Cardiac muscle cell (in vitro differentiated cells and primary cell): ENCODE results near the gene RBM38. TPM values are rescaled to one million over a fixed set of nuclear protein-coding genes. Genes with fewer than 3 reads are reported as not detected.
A peak's percentile ranks its signal among the peaks of the same experiment; 100 is the strongest.

Experiments
- DNase-seq, 2 donors: peaks; one replicate each; pipeline versions ENCODE4 v3.0.0 to v3.0.0-alpha.2; 2010 to 2017; ENCODE audit warnings: low read depth in 1 of 2, low spot score in 1 of 2
- H3K27ac ChIP-seq: fragments of 200-600 bp; sonication (generic); 2 replicates; pipeline ENCODE4 v1.5.1; 2016
- H3K27me3 ChIP-seq: fragments of 200-600 bp; sonication (generic); 2 replicates; pipeline ENCODE4 v1.6.0; 2016; ENCODE audit warnings: control low read depth
- H3K36me3 ChIP-seq: fragments of 200-600 bp; sonication (generic); 2 replicates; pipeline ENCODE4 v1.5.1; 2016; ENCODE audit warnings: control low read depth
- H3K4me1 ChIP-seq: fragments of 200-600 bp; sonication (generic); 2 replicates; pipeline ENCODE4 v1.8.1; 2017; ENCODE audit warnings: low read depth, mild to moderate bottlenecking, mixed run types
- H3K4me3 ChIP-seq: fragments of 200-600 bp; sonication (generic); 2 replicates; pipeline ENCODE4 v1.5.1; 2016; ENCODE audit warnings: mild to moderate bottlenecking
- H3K9me3 ChIP-seq: fragments of 200-600 bp; sonication (generic); 2 replicates; pipeline ENCODE4 v1.5.1; 2017; ENCODE audit warnings: low read depth, mild to moderate bottlenecking, control low read depth
- polyA plus RNA-seq: library from polyadenylated mRNA; unstranded; fragments of >200 nt; fragmentation: Nextera tagmentation; extraction: Ambion mirVana; gene quantifications from 2 replicates; pipeline ENCODE4 v1.2.1, GENCODE V29; 2016
- total RNA-seq: library from RNA; depleted of rRNA; stranded (reverse); fragments of >200 nt; gene quantifications from 2 replicates; pipeline ENCODE4 v1.2.3, GENCODE V29; 2016
- TF ChIP-seq, protein P1 (sequence below): IDR thresholded peaks from 2 replicates; pipeline ENCODE4 v1.5.1; 2012; ENCODE audit warnings: low read depth, mild to moderate bottlenecking, low read length

RBM38 gene
- total and polyA plus RNA-seq, 2 experiments from 2014 or later = 404 to 625 TPM

DNA sequence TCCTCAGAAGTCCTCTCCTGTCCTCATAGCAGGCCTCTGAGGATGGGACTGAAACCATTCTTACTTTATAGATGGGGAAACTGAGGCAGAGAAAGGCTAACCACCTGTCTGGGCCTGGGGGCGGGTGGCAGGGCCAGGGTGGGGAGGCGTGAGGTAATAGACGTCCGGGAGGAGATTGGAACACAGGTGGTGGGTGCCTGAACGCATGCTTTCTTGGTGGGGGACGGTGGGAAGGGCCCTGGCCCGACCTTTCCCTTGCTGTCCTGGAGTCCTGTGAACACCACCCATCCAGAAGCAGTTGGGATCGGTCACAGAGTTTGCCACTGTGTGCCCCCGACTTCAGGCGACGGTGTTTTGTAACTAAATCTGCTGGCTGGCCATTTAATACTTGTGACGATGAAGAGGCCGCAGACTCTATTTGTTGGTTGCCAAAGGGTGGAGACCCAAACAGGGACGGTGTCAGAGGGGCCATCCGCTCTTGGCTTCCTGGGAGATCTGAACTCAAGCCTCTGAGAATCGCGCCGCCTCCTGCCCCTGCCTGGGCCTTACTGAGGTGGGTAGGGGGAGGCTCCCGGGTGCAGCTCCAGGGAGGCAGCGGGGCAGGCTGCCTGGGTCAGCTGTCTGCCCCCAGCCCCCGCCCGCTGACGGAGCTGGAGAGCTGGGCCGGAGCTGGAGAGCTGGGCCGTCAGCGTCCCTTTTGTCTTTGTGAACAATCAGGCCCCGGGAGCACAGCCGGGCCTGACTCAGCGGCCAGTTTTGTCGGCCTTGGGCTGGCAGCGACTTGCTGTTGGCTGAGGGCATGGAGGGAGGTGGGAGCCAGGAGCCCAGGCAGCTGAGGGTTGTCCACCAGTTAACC is 4.1 kb downstream of the RBM38 start:
- Histone ChIP-seq H3K4me1 (peaks cover 68% of the 10 kb centered on the region), H3K27ac (peak overlapping the region; percentile 93), H3K36me3 (peaks cover 63% of the 10 kb centered on the region), H3K4me3 (peak overlapping the region; percentile 100), H3K9me3 (no peaks in the 10 kb centered on the region), H3K27me3 (no peaks in the 10 kb centered on the region)
- TF ChIP-seq, protein P1, sequence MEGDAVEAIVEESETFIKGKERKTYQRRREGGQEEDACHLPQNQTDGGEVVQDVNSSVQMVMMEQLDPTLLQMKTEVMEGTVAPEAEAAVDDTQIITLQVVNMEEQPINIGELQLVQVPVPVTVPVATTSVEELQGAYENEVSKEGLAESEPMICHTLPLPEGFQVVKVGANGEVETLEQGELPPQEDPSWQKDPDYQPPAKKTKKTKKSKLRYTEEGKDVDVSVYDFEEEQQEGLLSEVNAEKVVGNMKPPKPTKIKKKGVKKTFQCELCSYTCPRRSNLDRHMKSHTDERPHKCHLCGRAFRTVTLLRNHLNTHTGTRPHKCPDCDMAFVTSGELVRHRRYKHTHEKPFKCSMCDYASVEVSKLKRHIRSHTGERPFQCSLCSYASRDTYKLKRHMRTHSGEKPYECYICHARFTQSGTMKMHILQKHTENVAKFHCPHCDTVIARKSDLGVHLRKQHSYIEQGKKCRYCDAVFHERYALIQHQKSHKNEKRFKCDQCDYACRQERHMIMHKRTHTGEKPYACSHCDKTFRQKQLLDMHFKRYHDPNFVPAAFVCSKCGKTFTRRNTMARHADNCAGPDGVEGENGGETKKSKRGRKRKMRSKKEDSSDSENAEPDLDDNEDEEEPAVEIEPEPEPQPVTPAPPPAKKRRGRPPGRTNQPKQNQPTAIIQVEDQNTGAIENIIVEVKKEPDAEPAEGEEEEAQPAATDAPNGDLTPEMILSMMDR = no peak
- peak; percentile 40 to 62 for DNase-seq

DNA sequence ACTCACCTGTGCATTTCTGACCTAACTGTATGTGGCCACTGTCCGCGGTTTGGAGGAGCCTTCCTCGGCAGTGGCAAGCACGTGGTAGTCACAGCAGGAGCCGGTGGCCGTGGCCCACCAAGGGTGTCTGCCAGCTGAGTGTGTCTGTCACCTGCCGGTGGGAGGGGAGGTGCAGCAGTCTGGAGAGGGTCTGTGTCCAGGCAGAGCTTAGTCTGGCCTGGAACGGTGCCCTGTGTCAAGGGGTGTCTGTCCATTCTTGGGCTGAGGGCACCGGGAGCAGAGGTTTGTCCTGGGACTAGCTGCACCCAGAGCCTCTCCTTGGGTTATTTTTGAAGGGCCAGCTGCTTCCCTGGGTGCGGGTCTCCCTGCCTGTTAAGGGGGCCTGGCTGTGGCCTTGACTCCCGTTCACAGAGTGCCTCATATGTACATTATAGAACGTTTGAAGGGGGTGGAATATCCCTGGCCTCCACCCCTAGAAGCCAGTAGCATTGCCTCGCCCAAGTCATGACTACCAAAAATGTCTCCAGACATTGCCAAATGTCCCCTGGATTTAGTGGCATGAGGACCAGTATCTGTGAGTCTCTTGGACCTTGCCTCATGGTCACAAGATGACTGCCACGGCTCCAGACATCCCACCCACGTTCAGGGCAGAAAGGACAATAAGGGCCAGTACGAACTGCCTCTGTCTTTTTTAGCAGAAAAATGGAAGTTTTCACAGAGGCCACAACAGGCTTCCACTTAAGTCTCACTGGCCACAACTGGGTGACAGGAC is 5.2 kb downstream of the RBM38 start:
- H3K4me3 ChIP-seq = peak overlapping the region; percentile 100
- peak overlapping the region; percentile 93 for H3K27ac ChIP-seq
- H3K27me3 ChIP-seq = no peaks in the 10 kb centered on the region
- DNase-seq = no peak
- no peaks in the 10 kb centered on the region for H3K9me3 ChIP-seq
- peaks cover 73% of the 10 kb centered on the region for H3K36me3 ChIP-seq
- H3K4me1 ChIP-seq = peaks cover 71% of the 10 kb centered on the region
- TF ChIP-seq, protein P1 = no peak

DNA sequence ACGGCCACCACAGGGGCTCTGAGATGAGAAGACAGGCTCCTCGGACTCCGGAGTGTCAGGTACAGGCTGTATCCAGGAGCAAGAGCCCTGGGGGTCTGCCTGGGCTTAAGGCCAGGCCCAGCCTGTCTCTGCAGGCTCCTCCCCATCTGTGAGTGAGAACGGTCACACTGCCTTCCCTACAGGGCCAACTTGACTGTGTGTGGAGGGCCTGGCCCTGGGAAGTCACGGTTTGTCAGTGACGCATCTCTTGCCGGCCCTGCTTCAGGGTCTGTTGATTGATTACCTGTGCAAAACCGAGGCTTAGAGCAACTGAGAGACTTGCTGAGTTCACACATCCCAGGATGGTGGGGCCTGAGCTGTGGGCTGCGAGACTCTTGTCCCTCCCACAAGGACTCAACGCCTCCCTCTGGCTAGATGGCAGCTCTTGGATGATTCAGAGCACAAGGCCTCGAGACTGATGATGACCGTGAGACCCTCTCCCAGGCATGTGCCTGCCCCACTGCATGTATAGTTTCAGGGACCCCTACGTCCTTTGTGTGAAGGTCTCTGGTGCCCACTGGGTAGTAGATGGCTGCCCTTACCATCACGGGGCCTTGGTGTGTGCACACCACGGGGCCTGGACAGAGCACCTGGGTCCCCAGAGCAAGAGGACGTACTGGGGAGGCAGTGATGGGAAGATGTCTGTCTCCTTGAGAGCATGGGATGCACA is 5.9 kb downstream of the RBM38 start:
- no peak for DNase-seq

DNA sequence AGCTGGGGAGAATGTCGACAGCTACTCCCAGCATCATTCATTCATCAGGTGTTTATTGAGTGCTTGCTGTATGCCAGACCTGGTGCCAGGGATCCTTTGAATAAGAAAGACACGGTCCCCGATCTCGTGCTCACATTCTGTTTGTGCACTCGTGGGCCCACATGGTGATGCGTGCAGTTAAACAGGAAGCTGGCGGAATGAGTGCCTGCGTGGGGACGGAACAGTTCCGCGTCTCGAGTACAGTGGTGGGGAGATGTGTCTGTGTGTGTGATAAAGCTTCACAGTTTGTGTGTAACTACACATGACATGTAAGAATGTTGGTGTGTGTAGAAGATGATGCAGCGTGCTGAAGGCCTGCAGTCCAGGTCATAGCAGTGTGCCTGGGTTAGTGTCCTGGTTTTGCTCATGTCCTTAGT is 6.5 kb downstream of the RBM38 start:
- Histone ChIP-seq H3K36me3 (peaks cover 85% of the 10 kb centered on the region), H3K4me3 (no peak overlapping the region)

More for the DNA sequence above, 5.9 kb downstream of the RBM38 start:
- no peaks in the 10 kb centered on the region for H3K9me3 ChIP-seq
- TF ChIP-seq, protein P1 = no peak
- H3K27ac ChIP-seq = peak overlapping the region; percentile 93
- peaks cover 81% of the 10 kb centered on the region for H3K36me3 ChIP-seq
- peaks cover 72% of the 10 kb centered on the region for H3K4me1 ChIP-seq
- H3K27me3 ChIP-seq = no peaks in the 10 kb centered on the region
- no peak overlapping the region for H3K4me3 ChIP-seq

More for the DNA sequence above, 6.5 kb downstream of the RBM38 start:
- Histone ChIP-seq H3K27me3 (no peaks in the 10 kb centered on the region), H3K9me3 (no peaks in the 10 kb centered on the region), H3K4me1 (peaks cover 72% of the 10 kb centered on the region), H3K27ac (peak overlapping the region; percentile 93)
- no peak for DNase-seq
- TF ChIP-seq, protein P1 = no peak
